Uterus (tissue), 2 donors: ENCODE data around the gene MRGPRD.

ENCODE experiments used
- CTCF ChIP-seq, 4 experiments: fragments of 200-600 bp in 2 of 4; fragments of 450-650 bp in 2 of 4; sonication (generic) in 2 of 4; IDR thresholded peaks; one replicate each; pipeline ENCODE4 v1.5.1; 2016 to 2019; ENCODE audit warnings: antibody characterized with exemption in 4 of 4, mild to moderate bottlenecking in 2 of 4, moderate library complexity in 1 of 4
- POLR2A ChIP-seq, 2 donors: fragments of 450-650 bp; IDR thresholded peaks; one replicate each; pipeline ENCODE4 v1.6.1; 2016; ENCODE audit warnings: antibody characterized with exemption in 2 of 2, mild to moderate bottlenecking in 1 of 2, moderate library complexity in 1 of 2

- no peak for TF ChIP-seq POLR2A (IDR thresholded peaks at IDR 0.05)
- no peak for TF ChIP-seq CTCF (IDR thresholded peaks at IDR 0.05)
These were observed 10.4 kb upstream of the MRGPRD start for GRCh38 chr11:68990995-68991780.
